Kidney epithelial cell (primary cell): ENCODE measurements around the gene AQP10. TPM values are rescaled to one million over a fixed set of nuclear protein-coding genes. Genes with fewer than 3 reads are reported as not detected.
"Not testable (repeated sequence)": the region's sequence is repeated elsewhere in the genome, so short reads cannot be mapped to it uniquely, and the experiment has no call there.

ENCODE experiments used
- DNase-seq: peaks from one replicate; pipeline ENCODE4 v3.0.0-alpha.2; 2010; ENCODE audit warnings: low read depth
- H3K27me3 ChIP-seq: 2 replicates; pipeline ENCODE4 v1.6.0; 2011; ENCODE audit warnings: low read length; ENCODE audit not compliant: control insufficient read depth, insufficient read depth
- H3K36me3 ChIP-seq: 2 replicates; pipeline ENCODE4 v1.5.1; 2011; ENCODE audit warnings: low read length; ENCODE audit not compliant: control insufficient read depth, insufficient read depth
- H3K4me3 ChIP-seq: 2 replicates; pipeline ENCODE4 v1.5.1; 2011; ENCODE audit warnings: low read depth, mild to moderate bottlenecking, control low read depth, low read length
- CTCF ChIP-seq: IDR thresholded peaks from 2 replicates; pipeline ENCODE4 v1.5.1; 2011; ENCODE audit warnings: mild to moderate bottlenecking, moderate library complexity, low read length, control low read depth, inconsistent platforms; ENCODE audit not compliant: insufficient read depth, poor library complexity, severe bottlenecking
- total RNA-seq: library from RNA; depleted of rRNA; stranded (reverse); fragments of >200 nt; gene quantifications from 2 replicates; pipeline ENCODE4 v1.2.3, GENCODE V29; 2015

AQP10 gene
- total RNA-seq, 1 donor from 2014 or later = not detected

DNA sequence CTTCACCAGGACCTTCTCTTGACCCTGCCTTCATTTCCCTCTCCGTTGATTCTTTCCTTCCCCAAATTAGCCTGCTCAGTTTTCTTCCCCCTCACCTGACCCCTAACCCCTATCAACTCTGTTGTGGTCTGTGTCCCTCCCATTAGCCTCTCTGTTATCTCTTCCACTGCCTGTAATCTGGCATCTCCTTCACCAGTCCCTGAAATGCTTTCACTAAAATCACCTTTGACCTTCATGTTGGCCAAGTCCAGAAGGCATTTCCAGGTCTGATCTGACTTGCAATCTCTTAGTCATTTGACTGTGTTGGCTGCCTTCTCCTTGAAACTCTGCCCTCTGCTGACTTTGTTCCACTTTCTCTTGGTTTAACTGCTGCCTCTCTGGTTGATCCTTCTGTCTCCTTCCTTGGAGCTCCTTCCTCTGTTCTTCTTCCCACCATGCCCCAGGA is 32.6 kb downstream of the AQP10 start:
- H3K27me3 ChIP-seq = peaks cover 4% of the 10 kb centered on the region
- no peaks in the 10 kb centered on the region for H3K36me3 ChIP-seq
- peak; percentile 30 for TF ChIP-seq CTCF
- DNase-seq = peak; percentile 7
- H3K4me3 ChIP-seq = no peak overlapping the region

DNA sequence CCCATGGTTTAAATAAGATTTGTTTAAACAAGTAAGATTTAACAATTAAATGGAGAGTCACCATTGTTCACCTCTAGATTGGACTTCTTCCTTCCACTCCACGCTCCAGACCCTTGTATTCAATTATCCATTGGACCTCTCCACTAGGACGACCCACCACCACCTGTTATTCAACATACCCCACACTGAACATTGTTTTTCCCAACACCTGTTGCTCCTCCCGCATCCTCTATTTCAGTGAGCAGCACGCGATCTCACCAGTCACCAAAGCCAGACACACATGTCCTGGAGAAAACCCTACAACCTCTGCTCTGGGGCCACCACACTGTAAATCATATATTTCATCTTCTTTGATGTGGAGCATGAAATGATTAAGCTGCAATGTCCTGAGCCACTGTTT is 33.1 kb downstream of the AQP10 start:
- Histone ChIP-seq H3K27me3 (peaks cover 4% of the 10 kb centered on the region), H3K4me3 (no peak overlapping the region), H3K36me3 (no peaks in the 10 kb centered on the region)
- DNase-seq = no peak
- TF ChIP-seq CTCF = no peak

DNA sequence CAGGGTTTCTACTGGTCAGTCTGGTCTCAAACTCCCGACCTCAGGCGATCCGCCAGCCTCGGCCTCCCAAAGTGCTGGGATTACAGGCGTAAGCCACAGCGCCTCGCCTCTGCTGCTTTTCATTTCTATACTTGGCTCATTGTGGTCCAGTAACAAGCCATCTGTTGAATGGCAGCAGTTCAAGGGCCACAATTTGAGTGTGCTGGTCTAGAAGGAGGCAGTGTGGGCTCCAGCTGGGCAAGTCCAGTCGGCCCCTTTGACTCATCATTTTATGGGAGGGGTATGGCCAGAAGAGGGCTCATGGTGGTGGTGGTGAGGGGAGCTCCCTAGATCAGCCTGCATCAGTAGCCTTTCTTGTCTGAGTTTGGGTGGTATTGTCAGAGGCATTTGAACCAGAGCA is 37.6 kb downstream of the AQP10 start:
- DNase-seq = no peak
- no peak for TF ChIP-seq CTCF

DNA sequence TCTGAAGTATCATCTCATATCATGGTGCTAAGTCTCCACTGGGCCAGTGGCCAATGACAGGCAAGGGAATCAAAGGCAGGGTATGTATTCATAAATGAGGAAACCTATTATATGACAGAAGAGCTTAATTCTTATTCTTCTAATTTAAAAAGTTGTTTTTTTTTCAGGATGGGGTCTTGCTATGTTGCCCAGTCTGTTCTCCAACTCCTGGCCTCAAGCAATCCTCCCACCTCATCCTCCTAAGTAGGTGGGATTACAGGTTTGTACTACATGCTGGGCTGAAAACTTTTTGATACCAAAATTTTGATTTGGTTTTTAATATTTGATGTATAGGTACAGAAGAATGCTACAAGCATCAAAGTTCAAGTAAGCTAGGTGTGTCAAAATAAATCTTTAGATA is 39.4 kb downstream of the AQP10 start:
- Histone ChIP-seq H3K4me3 (no peak overlapping the region), H3K36me3 (no peaks in the 10 kb centered on the region), H3K27me3 (peaks cover 6% of the 10 kb centered on the region)
- no peak for TF ChIP-seq CTCF
- no peak for DNase-seq

More for the DNA sequence above, 37.6 kb downstream of the AQP10 start:
- Histone ChIP-seq H3K36me3 (no peaks in the 10 kb centered on the region), H3K27me3 (peaks cover 6% of the 10 kb centered on the region), H3K4me3 (no peak overlapping the region)

DNA sequence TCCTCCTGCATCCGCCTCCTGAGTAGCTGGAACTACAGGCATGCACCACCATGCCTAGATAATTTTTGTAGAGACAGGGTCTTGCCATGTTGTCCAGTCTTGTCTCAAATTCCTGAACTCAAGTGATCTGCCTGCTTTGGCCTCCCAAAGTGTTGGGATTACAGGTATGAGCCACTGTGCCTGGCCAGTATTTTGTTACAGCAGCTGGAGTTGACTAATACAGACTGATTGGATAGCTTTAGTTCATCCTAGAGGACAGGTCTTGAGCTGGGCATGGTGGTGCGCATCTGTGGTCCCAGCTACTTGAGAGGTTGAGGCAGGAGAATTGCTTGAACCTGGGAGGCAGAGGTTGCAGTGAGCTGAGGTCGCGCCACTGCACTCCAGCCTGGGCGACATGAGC is 40.0 kb downstream of the AQP10 start:
- H3K27me3 ChIP-seq, DNase-seq, H3K4me3 ChIP-seq, H3K36me3 ChIP-seq: not testable (repeated sequence)

- no peak for DNase-seq
- no peak for TF ChIP-seq CTCF
- Histone ChIP-seq H3K36me3 (no peaks in the 10 kb centered on the region), H3K4me3 (no peak overlapping the region), H3K27me3 (peaks cover 2% of the 10 kb centered on the region)
These were observed 40.5 kb downstream of the AQP10 start for GRCh38 chr1:154361357-154361756.

GRCh38 chr1:154371436-154371835 is 50.5 kb downstream of the AQP10 start:
- no peak for TF ChIP-seq CTCF
- no peaks in the 10 kb centered on the region for H3K36me3 ChIP-seq
- H3K4me3 ChIP-seq = no peak overlapping the region
- H3K27me3 ChIP-seq = no peaks in the 10 kb centered on the region
- no peak for DNase-seq

DNA sequence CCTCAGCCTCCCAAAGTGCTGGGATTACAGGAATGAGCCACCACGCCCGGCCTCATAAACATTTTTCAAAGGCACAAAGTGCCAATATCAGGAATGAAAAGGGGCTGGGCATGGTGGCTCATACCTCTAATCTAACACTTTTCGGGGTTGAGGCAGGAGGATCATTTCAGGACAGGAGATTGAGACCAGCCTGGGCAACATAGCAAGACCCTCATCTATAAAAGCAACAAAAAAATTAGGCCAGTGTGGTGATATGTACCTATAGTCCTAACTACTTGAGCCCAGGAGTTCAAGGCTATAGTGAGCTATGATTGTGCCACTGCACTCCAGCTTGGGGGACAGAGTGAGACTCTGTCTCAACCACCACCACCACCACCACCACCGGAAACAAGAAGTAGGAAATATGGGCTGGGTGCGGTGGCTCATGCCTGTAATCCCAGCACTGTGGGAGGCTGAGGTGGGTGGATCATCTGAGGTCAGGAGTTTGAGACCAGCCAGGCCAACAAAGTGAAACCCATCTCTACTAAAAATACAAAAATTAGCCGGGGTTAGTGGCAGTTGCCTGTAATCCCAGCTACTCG is 53.0 kb downstream of the AQP10 start:
- H3K4me3 ChIP-seq, DNase-seq, H3K36me3 ChIP-seq, H3K27me3 ChIP-seq: not testable (repeated sequence)
